ENCODE results near the gene PSMD1. TPM values are rescaled to one million over a fixed set of nuclear protein-coding genes. Genes with fewer than 3 reads are reported as not detected.

The PSMD1 gene
- total RNA-seq, 1 experiment from 2014 or later, result 245 TPM

GRCh38 chr2:231047274-231047922 is 9.3 kb upstream of the PSMD1 start:
- CTCF ChIA-PET, result no interaction called here
- POLR2A ChIA-PET (ENCODE audit: low non-redundant PET), result no interaction called here
- Histone ChIP-seq H3K9me3 (ENCODE audit: low read depth, low read length, poor library complexity, severe bottlenecking) (no peaks in the 10 kb centered on the region), H3K27ac (ENCODE audit: low read depth, low read length, poor library complexity, severe bottlenecking) (no peak overlapping the region), H3K27me3 (replicated peaks; ENCODE audit: insufficient read depth, low read depth, low read length, poor library complexity) (peaks cover 4% of the 10 kb centered on the region), H3K4me1 (ENCODE audit: insufficient read depth, low read length, poor library complexity, severe bottlenecking) (no peaks in the 10 kb centered on the region), H3K36me3 (ENCODE audit: insufficient read depth, low read length, poor library complexity, severe bottlenecking) (no peaks in the 10 kb centered on the region), H3K4me3 (ENCODE audit: low read depth, low read length, poor library complexity, severe bottlenecking) (no peak overlapping the region)
- no peak for DNase-seq (ENCODE audit: low spot score)
- intact Hi-C loops (cut with micrococcal nuclease; ENCODE audit: unreplicated experiment), result no loop called here
- no TSS peak for BruUV-seq (replicated peaks)
- no peak for TF ChIP-seq CTCF (conservative IDR thresholded peaks at IDR 0.05; ENCODE audit: low read depth, low read length)
- no peak for TF ChIP-seq EZH2 (IDR thresholded peaks at IDR 0.05; ENCODE audit: borderline replicate concordance, low read depth, low read length, poor library complexity, severe bottlenecking)

GRCh38 chr2:231047923-231048915 is 8.4 kb upstream of the PSMD1 start:
- TF ChIP-seq EZH2 (IDR thresholded peaks at IDR 0.05; ENCODE audit: borderline replicate concordance, low read depth, low read length, poor library complexity, severe bottlenecking), result no peak
- no peak for TF ChIP-seq CTCF (conservative IDR thresholded peaks at IDR 0.05; ENCODE audit: low read depth, low read length)
- no peaks in the 10 kb centered on the region for H3K9me3 ChIP-seq (ENCODE audit: low read depth, low read length, poor library complexity, severe bottlenecking)
- intact Hi-C loops (cut with micrococcal nuclease; ENCODE audit: unreplicated experiment), result no loop called here
- no peak overlapping the region for H3K27ac ChIP-seq (ENCODE audit: low read depth, low read length, poor library complexity, severe bottlenecking)
- H3K4me3 ChIP-seq (ENCODE audit: low read depth, low read length, poor library complexity, severe bottlenecking), result no peak overlapping the region
- ChIA-PET POLR2A (ENCODE audit: low non-redundant PET) (no interaction called here), CTCF (no interaction called here)
- no peak for DNase-seq (ENCODE audit: low spot score)
- H3K36me3 ChIP-seq (ENCODE audit: insufficient read depth, low read length, poor library complexity, severe bottlenecking), result no peaks in the 10 kb centered on the region
- no peaks in the 10 kb centered on the region for H3K4me1 ChIP-seq (ENCODE audit: insufficient read depth, low read length, poor library complexity, severe bottlenecking)
- BruUV-seq (replicated peaks), result no TSS peak
- H3K27me3 ChIP-seq (replicated peaks; ENCODE audit: insufficient read depth, low read depth, low read length, poor library complexity), result peaks cover 3% of the 10 kb centered on the region

GRCh38 chr2:231049286-231050017 is 7.2 kb upstream of the PSMD1 start:
- Histone ChIP-seq H3K9me3 (ENCODE audit: low read depth, low read length, poor library complexity, severe bottlenecking) (no peaks in the 10 kb centered on the region), H3K4me1 (ENCODE audit: insufficient read depth, low read length, poor library complexity, severe bottlenecking) (no peaks in the 10 kb centered on the region), H3K27me3 (replicated peaks; ENCODE audit: insufficient read depth, low read depth, low read length, poor library complexity) (peaks cover 3% of the 10 kb centered on the region), H3K4me3 (ENCODE audit: low read depth, low read length, poor library complexity, severe bottlenecking) (no peak overlapping the region), H3K36me3 (ENCODE audit: insufficient read depth, low read length, poor library complexity, severe bottlenecking) (no peaks in the 10 kb centered on the region), H3K27ac (ENCODE audit: low read depth, low read length, poor library complexity, severe bottlenecking) (no peak overlapping the region)
- ChIA-PET POLR2A (ENCODE audit: low non-redundant PET) (no interaction called here), CTCF (interaction anchor here (0.7 kb wide), 1 partner anchor 225 kb away, joined by 3 read pairs; no protein-coding TSS in a partner anchor)
- DNase-seq (ENCODE audit: low spot score), result no peak
- intact Hi-C loops (cut with micrococcal nuclease; ENCODE audit: unreplicated experiment), result loop anchor here (5.0 kb wide), 1 partner anchor 227 kb away; no protein-coding TSS in a partner anchor
- TF ChIP-seq CTCF (conservative IDR thresholded peaks at IDR 0.05; ENCODE audit: low read depth, low read length) (no peak), EZH2 (IDR thresholded peaks at IDR 0.05; ENCODE audit: borderline replicate concordance, low read depth, low read length, poor library complexity, severe bottlenecking) (no peak)
- no TSS peak for BruUV-seq (replicated peaks)
